Right lung (tissue), 5 donors: ENCODE data around the gene MSL2. TPM values are rescaled to one million over a fixed set of nuclear protein-coding genes. Genes with fewer than 3 reads are reported as not detected.
"Not testable (repeated sequence)": the region's sequence is repeated elsewhere in the genome, so short reads cannot be mapped to it uniquely, and the experiment has no call there.

ENCODE experiments used
- DNase-seq, 2 donors: peaks; one replicate each; pipeline ENCODE4 v3.0.0-alpha.2; 2013
- polyA plus RNA-seq, 5 donors: library from polyadenylated mRNA; unstranded; fragments of 120-200 nt; gene quantifications; one replicate each; pipeline versions ENCODE4 v1.2.1 to v1.2.3, GENCODE V29; 2013; ENCODE audit warnings: inconsistent platforms in 1 of 5, low replicate concordance in 1 of 5; ENCODE audit not compliant: insufficient read length in 5 of 5, insufficient read depth in 1 of 5

Gene MSL2
- polyA plus RNA-seq, 5 donors: 34.3 to 48.4 (median 48.0) TPM

GRCh38 chr3:136193278-136194054 is 2.7 kb downstream of the MSL2 start:
- peak in 1 of 2 donors; percentile 26 for DNase-seq

GRCh38 chr3:136192831-136193230 is 3.3 kb downstream of the MSL2 start:
- DNase-seq: no peak

DNA sequence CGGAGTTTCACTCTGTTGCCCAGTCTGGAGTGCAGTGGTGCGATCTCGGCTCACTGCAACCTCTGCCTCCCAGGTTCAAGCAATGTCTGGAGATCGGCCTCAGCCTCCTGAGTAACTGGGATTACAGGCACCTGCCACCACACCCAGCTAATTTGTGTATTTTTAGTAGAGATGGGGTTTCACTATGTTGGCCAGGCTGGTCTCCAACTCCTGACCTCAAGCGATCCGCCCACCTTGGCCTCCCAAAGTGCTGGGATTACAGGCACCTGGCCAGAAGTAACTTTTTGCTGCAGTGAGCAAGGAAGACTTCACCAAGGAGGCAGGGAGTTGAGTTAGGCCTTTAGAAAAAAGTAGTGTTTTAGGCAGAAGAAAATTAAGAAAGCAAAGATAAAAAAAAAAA is 3.9 kb downstream of the MSL2 start:
- not testable (repeated sequence) for DNase-seq

DNA sequence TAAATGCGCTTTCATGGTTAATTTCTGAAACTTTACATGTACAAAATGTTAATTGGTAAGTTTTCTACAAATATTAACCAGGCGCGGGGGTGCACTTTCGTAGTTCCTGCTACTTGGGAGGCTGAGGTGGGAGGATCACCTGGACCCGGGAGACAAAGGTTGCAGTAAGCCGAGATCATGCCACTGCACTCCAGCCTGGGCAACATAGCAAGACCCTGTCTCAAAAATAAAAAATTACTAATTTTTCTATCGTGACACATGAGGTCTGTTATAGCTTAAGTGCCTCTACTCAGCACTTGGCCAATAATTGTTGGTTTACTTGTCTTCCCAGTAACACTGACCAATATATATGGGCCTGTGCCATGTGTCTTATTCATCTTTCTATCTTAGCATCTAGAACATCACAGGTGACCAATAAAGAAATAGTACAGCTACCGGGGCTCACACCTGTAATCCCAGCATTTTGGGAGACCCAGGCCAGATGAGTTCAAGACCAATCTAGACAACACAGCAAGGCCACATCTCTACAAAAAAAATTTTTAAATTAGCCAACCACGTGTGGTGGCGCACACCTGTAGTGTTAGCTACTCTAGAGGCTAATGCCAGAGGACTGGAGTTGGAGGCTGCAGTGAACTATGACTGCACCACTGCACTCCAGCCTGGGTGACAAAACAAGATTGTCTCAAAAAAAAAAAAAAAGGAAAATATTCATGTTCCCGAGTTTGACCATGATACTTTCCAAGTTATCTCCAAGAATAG is 6.1 kb downstream of the MSL2 start:
- no peak for DNase-seq

GRCh38 chr3:136189043-136189442 is 7.1 kb downstream of the MSL2 start:
- no peak for DNase-seq

DNA sequence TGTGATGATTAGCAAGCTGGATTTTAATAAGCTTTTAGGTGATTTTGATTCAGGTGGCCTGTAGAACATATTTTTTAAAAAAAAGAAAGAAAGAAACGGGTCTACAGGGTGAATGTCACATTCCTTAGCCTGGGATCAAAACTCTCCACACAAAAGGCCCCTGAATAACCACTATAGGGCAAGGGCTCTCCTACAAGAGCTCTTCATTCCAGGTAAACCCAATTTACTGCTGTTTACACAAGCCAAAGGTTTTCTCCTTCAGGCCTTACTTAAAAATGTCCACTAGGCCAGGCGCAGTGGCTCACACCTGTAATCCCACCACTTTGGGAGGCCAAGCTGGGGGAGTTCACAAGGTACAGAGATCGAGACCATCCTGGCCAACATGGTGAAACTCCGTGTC is 8.3 kb downstream of the MSL2 start:
- no peak for DNase-seq

DNA sequence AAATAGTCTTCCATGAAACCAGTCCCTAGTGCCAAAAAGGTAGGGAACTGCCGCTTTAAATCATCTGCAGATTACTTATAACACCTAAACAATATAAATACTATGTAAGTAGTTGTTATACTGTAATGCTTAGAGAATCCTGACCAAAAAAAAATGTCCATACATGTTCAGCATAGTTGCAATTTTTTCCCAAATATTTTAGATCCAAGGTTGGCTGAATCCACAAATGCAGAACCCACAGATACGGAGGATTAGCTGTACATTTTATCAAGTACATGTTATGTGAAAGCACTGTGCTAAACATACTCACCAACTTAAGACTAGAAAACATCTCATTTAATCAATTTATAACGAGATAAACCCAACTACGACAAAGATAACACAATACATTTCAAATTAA is 9.3 kb downstream of the MSL2 start:
- DNase-seq: no peak

GRCh38 chr3:136186344-136186743 is 9.8 kb downstream of the MSL2 start:
- no peak for DNase-seq

DNA sequence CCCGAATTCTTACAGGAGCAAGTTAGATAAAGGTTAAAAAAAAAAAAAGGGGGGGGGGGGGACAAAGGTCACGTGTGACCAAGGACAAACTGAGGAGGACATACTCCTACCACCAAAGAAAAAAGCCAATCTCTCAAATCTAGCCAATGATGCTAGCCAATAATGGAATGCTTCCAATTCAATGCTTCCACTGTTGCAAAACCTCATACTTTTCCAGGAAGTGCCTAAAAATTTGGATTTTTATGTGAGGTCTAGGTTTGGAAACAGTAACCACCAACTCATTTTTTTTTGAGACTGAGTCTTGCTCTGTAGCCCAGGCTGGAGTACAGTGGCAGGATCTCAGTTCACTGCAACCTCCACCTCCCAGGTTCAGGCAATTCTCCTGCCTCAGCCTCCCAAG is 11.4 kb downstream of the MSL2 start:
- DNase-seq: no peak

DNA sequence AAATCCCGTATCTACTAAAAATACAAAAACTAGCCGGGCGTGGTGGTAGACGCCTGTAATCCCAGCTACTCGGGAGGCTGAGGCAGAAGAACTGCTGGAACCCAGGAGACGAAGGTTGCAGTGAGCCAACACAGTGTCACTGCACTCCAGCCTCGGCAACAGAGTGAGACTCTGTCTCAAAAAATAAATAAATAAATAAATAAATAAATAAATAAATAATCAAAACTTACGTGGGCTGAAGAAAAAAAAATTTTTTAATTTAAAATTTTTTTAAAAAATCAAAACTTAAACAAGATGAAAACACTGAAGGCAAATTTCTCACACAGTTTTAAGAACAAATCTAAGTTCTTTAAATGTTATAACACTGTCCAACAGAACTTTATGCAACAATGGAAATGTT is 14.4 kb downstream of the MSL2 start:
- no peak for DNase-seq

DNA sequence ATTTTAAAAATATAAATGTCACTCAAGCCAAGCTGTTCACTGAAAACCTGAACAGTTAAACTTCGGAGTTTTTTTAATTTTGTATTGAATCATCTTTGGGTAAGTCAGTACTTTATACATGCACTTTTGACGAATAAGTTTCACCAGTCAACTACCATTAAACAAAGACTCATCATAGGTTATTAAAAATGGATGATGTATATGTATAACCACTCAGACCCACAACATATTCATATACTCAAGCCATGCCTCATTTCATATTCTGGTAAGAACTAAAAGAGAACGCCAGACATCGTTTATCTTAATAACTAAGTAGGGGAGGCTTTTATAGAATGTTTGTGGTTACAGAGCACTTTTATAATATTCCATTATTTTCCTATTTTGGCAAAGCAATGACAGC is 18.3 kb downstream of the MSL2 start:
- DNase-seq: no peak

DNA sequence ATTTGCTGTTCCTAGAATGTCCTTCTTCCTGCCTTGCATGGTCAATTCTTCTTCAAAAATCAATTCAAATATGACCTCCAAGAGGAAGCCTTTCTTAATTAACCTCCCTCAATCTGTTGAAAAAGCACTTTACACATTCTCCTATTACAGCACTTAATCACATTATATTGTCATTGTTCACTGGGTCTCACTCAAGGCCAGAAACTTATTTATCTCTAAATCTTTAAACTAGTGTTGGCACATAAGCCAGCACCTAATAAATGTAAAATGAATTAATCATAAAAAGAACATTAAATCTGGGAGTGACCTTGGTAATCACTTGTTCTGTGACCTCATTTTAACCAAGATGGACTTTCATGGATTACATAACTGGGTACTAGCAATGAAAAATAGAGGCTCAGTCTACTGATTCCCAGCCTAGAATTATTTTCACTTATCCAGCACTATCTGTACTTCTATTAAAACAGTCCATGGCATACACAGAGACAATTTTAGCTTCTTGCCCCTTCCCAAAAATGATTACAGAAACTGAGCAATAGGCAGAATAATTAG is 22.1 kb downstream of the MSL2 start:
- DNase-seq: no peak

DNA sequence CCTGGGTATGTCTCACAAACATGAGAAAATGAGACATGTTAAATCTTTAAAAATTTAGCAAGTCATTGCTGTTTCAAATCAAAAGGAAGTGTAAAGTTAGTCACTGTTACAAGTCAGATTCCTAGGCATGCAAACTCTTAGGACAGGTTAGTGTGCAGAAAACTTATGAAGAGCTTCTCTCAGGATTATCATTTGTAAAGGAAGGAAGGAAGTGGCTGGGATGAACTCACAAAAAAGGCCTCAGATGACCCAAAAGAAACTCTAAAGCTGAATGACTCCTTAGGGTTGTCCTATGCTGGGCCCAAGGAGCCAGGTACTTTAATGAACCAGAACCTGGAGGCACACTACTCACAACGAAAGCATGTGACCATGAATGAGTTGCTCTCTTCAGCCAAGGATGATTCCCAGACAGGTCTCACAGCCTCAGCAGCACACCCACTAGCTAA is 25.0 kb downstream of the MSL2 start:
- DNase-seq: no peak

- not testable (repeated sequence) for DNase-seq
Measured at GRCh38 chr3:136168236-136168635, 27.9 kb downstream of the MSL2 start.

- DNase-seq: no peak
Measured at GRCh38 chr3:136166507-136166906, 29.6 kb downstream of the MSL2 start.

DNA sequence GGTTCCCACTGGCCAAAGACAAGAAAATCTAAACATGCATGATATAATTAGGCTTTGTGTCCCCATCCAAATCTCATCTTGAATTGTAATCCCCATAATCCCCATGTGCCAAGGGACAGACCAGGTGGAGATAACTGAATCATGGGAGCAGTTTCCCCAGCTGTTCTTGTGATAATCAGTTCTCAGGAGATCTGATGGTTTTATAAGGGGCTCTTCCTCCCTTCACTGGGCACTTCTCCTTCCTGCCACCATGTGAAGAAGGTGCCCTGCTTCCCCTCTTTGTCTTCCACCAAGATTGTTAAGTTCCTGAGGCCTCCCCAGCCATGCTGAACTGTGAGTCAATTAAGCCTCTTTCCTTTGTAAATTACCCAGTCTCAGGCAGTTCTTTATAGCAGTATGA is 32.5 kb downstream of the MSL2 start:
- DNase-seq: not testable (repeated sequence)

DNA sequence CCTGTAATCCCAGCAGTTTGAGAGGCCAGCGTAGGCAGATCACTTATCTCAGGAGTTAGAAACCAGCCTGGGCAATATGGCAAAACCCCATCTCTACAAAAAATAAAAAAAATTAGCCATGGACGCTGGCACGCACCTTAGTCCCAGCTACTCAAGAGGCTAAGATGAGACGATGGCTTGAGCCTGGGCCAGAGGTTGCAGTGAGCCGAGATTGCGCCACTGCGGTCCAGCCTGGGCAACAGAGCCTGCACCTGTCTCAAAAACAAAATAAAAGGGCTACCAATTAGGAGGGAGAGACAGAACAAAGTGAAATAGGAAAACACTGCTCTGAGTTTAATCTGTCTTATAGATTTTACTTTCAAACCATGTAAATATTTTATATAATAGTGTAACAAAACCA is 33.8 kb downstream of the MSL2 start:
- no peak for DNase-seq

GRCh38 chr3:136161516-136161915 is 34.6 kb downstream of the MSL2 start:
- DNase-seq: no peak

DNA sequence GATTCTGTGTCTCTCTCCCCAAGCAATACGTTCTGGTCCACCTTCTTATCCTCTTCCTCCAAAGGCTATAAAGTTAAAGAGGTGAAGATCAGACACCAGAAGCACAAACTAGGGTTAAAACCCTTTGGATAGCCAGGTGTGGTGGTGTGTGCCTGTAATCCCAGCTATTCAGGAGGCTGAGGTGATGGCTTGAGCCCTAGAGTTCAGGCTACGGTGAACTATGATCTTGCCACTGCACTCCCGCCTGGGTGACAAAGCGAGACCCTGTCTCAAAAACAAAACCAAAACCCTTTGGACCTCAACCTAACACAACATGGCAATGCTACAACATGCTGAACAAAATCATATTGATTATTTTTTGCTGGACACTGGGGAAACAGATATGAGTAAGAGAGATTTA is 43.2 kb downstream of the MSL2 start:
- no peak for DNase-seq

GRCh38 chr3:136152176-136152843 is 43.8 kb downstream of the MSL2 start:
- no peak for DNase-seq

DNA sequence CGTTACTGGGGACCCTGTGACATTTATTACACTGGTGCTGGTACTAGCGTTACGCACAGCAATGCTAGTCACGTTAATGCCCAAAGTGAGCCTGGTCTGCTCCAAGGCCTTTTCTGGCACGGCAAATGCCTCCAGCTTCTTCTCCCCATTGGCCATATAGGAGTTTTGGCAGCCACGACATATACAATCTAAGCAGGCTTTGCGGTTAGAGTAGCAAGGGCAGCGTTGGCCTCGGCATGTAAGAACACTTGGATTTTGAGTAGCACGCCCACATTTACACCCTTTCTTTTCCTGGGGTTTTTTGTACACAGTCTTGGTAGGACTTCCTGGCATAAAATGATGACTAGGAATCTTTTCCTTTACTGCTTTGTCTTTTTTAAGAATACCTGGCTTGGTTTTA is 44.9 kb downstream of the MSL2 start:
- DNase-seq: no peak

DNA sequence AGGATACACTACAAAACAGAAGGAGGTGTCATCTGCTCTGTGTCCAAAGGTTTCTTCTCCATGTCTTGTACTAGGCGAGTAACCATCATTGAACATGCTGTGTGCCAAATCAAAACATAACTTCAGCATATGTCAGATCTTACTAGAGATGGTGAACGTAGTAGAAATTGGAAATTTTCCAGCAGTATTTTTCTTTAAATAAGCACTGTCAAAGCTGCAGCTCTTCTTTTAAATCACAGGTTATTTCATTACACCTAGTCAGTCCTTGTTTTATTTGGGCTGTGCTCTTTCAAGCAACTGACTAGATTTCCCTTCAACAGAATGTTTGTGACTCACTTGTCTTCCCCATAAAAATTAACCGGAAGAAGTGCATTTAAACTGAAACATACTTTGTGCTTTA is 46.5 kb downstream of the MSL2 start:
- no peak for DNase-seq
